NCI-H2171 (cell line): Measurements from ENCODE around the gene LAMA5.

Experiments
- DNase-seq: peaks from one replicate; lab custom pipeline; 2025; lab: John Stamatoyannopoulos, UW

Gene LAMA5

GRCh38 chr20:62357187-62357667 lies 9.9 kb downstream of the LAMA5 start:
- DNase-seq, result no peak

GRCh38 chr20:62356589-62357186 lies 10.4 kb downstream of the LAMA5 start:
- no peak for DNase-seq

GRCh38 chr20:62355878-62356588 lies 11.1 kb downstream of the LAMA5 start:
- DNase-seq, result no peak

DNA sequence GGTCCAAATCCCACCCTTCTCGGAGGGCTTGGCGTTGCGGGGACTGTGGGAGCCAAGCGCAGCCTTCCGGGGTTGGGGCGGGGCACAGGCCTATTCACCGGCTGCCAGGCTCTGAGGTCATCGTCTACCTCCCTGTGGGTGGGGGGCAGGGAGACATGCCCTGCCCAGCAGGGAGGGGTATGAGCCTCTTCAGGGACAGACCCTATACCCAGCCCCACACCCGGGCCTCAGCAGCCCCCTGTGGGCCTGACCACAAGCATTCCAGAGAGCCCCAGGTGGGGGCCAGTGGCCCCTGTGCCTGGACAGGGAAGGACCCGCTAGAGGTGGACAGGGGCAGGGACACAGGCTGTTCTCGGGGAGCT lies 11.6 kb downstream of the LAMA5 start:
- no peak for DNase-seq

GRCh38 chr20:62354811-62355341 lies 12.2 kb downstream of the LAMA5 start:
- DNase-seq, result no peak

GRCh38 chr20:62354031-62354808 lies 12.9 kb downstream of the LAMA5 start:
- DNase-seq, result no peak

GRCh38 chr20:62353289-62354030 lies 13.7 kb downstream of the LAMA5 start:
- no peak for DNase-seq

DNA sequence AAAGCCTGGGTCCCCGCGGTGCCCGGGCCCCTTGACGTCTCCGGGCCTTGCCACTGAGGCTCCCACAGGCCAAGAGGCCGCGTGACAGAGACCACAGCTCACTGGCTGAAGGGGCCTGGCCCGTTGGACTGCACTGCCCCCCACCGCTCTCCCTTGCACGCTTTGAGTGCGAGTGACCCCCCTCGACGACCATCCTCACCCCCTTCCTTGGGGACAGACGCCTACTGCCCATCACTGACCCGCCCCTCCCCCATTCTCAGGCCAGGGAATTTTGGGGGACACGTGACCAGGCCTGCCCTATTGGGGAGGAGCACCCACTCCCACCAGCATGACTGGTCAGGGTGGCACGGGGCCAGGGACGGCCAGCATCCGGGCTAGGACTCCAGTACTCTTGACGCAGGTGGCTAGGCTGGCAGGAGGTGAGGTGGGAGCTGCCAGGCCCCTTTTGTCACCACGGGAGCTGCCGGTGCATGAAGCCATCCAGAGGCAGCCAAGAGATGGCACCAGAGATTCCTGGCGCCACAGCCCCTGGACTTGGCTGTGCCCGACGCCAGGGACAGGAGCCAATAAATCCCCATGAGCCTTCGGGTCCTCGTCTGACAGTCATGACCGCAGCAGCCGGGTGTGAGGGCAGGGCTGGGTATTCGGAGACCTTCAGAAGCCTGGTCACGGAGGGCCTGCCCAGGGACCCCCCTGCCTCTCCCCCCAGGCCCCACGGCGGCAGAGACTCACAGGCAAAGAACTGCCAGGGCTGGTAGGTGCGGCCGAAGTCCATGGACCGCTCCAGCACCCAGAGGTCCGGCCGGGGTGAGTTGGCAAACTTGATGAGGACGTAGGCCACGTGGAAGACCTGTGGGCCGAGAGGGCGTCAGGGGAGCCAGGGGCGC lies 14.5 kb downstream of the LAMA5 start:
- DNase-seq, result no peak

GRCh38 chr20:62351469-62352401 lies 15.4 kb downstream of the LAMA5 start:
- DNase-seq, result no peak

DNA sequence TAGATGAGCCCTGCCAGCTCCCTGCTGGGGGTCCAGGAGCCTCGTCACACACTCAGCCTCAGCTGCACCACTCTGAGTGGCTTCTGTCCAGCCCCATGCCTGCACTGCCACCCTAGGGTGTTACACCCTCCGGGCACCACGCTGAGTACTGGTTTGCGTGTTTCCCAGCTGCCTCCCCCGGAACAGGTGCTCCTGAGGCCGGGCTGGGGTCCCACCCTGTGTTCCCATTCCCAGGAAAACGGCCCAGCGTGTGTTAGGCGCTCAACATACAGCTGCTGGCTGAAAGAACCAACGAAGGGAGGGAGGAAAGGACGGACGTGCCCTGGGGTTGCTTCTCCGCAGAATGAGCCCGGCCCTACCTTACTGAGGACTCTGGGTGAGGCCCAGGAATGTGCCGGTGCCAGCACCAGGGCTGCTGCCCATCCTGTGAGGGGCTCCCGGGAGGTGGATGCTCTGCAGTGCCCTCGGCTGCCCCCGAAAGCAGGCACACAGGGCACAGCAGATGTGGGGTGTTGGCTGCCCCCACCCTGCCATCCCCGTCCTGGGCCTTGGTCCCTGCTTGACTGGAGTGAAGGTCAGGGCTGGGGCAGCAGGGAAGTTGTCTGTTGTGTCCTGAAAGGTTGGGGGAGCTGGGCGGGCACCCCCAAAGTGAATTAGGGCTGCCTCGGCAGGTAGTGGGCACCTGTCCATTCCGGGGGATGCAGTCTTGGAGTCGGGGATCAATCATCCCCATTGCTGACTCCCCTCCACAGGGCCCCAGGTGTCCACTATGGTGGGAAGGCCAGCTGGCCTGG lies 16.3 kb downstream of the LAMA5 start:
- no peak for DNase-seq

- DNase-seq, result peak; percentile 81
Measured at GRCh38 chr20:62350098-62350628, 16.9 kb downstream of the LAMA5 start.

- no peak for DNase-seq
Measured at GRCh38 chr20:62349556-62350097, 17.5 kb downstream of the LAMA5 start.

- DNase-seq, result no peak
Measured at GRCh38 chr20:62348604-62349003, 18.5 kb downstream of the LAMA5 start.

DNA sequence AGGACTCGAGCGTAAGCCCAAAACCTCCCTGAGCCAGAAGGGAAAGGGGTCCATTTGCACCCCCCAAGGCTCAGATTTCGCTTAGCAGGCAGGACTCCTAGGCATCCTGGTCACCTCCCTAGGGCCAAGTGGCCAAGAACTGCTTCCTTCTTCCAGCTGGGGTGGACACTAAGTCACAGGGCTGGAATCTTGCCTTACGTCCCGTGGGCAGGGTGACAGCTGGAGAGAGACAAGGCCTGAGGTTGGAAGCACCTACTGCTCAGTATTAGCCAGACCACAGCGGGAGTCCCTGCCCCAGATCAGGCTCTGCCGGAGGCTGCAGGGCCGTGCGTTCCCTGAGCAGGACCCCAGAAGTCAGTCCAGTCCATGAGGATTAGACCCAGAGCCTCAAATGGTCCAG lies 19.7 kb downstream of the LAMA5 start:
- DNase-seq, result no peak

- DNase-seq, result no peak
Measured at GRCh38 chr20:62347151-62347404, 20.0 kb downstream of the LAMA5 start.

DNA sequence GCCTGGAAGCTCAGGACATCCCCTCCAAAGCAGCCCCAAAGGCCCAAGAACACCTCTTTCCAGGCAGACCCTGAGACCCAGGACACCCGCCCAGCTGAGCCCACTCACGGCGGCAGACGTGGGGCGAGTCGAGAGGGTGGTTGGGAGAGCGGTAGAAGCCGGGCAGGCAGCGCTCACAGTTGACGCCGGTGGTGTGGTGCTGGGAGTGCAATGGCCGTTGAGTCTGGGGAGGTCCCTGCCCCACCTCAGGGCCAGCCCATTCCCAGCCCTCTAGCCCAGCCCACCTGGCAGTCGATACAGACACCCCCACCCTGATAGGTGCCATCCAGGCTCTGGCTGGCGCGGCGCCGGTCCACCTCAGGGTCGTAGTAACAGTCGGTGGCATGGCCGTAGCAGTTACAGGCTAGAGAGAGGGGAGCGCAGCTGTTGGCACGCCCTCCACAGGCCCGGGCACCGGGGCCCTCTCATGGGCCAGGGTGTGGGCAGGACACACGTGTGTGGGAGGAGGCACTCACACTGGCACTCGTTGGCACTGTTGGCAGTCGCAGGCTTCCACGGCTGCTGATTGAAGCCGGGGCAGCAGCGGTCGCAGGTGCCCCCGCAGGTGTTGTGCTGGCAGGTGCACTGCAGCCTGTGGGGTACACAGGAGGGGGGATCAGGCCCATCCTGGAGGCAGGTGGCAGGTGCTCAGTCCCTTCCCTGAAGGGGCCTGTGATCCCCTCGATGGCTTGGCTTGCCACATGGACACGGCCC lies 20.5 kb downstream of the LAMA5 start:
- no peak for DNase-seq

- no peak for DNase-seq
Measured at GRCh38 chr20:62345681-62346370, 21.3 kb downstream of the LAMA5 start.
